Small intestine (tissue), 7 donors: ENCODE results near the gene EPHA6. TPM values are rescaled to one million over a fixed set of nuclear protein-coding genes. Genes with fewer than 3 reads are reported as not detected.

Source experiments
- DNase-seq, 2 donors: peaks; one replicate each; pipeline versions ENCODE4 v3.0.0 to v3.0.0-alpha.2; 2013
- FAIRE-seq: peaks from 2 replicates; lab custom pipeline; 2012; peaks lifted over from hg19 to GRCh38; lab: Jason Lieb, UNC
- H3K27ac ChIP-seq, 3 donors: one replicate each; pipeline ENCODE4 v1.5.1; 2013; ENCODE audit warnings: low read length in 2 of 3, mild to moderate bottlenecking in 2 of 3, control low read depth in 1 of 3, inconsistent platforms in 1 of 3, low read depth in 1 of 3, moderate library complexity in 1 of 3
- H3K27me3 ChIP-seq, 3 donors: one replicate each; pipeline ENCODE4 v1.6.1; 2013; ENCODE audit warnings: low read length in 3 of 3, inconsistent platforms in 1 of 3; ENCODE audit not compliant: control insufficient read depth in 3 of 3, insufficient read depth in 3 of 3
- H3K36me3 ChIP-seq, 3 donors: one replicate each; pipeline ENCODE4 v1.6.1; 2013; ENCODE audit warnings: low read length in 3 of 3, inconsistent platforms in 1 of 3, low read depth in 1 of 3, mild to moderate bottlenecking in 1 of 3, moderate library complexity in 1 of 3; ENCODE audit not compliant: control insufficient read depth in 3 of 3, insufficient read depth in 2 of 3
- H3K4me1 ChIP-seq, 3 donors: one replicate each; pipeline ENCODE4 v1.6.1; 2013; ENCODE audit warnings: low read length in 2 of 3, inconsistent platforms in 1 of 3, low read depth in 1 of 3, mild to moderate bottlenecking in 1 of 3, moderate library complexity in 1 of 3; ENCODE audit not compliant: control insufficient read depth in 3 of 3, insufficient read depth in 2 of 3
- H3K4me3 ChIP-seq, 3 donors: one replicate each; pipeline ENCODE4 v1.5.1; 2013; ENCODE audit warnings: low read length in 3 of 3, control low read depth in 1 of 3, inconsistent platforms in 1 of 3, low read depth in 1 of 3, mild to moderate bottlenecking in 1 of 3, moderate library complexity in 1 of 3
- H3K9me3 ChIP-seq, 2 donors: one replicate each; pipeline ENCODE4 v1.6.1; 2013; ENCODE audit warnings: low read depth in 1 of 2, low read length in 1 of 2; ENCODE audit not compliant: control insufficient read depth in 2 of 2, insufficient read depth in 1 of 2
- WGBS, 3 donors: extraction: QIAGEN DNeasy Blood & Tissue Kit; methylation state at CpG; one replicate each; pipeline ENCODE4 v1.1.7; 2013; 5-methylcytosine and 5-hydroxymethylcytosine counted together
- polyA plus RNA-seq, 4 donors: library from polyadenylated mRNA; stranded (reverse) in 3 of 4; unstranded in 1 of 4; fragments of 200-250 nt in 3 of 4; fragments of 120-200 nt in 1 of 4; gene quantifications; one replicate each; pipeline versions ENCODE4 v1.2.1 to v1.2.3, GENCODE V29; 2013
- donor health status: healthy with polysubstance abuse.
- donor health status: control.
- donor health status: control.
- donor health status: Bipolar disorder and iron deficiency.
- donor health status: healthy.

EPHA6 gene
- polyA plus RNA-seq, 4 donors: 0.03 to 0.78 TPM; not detected in 2

DNA sequence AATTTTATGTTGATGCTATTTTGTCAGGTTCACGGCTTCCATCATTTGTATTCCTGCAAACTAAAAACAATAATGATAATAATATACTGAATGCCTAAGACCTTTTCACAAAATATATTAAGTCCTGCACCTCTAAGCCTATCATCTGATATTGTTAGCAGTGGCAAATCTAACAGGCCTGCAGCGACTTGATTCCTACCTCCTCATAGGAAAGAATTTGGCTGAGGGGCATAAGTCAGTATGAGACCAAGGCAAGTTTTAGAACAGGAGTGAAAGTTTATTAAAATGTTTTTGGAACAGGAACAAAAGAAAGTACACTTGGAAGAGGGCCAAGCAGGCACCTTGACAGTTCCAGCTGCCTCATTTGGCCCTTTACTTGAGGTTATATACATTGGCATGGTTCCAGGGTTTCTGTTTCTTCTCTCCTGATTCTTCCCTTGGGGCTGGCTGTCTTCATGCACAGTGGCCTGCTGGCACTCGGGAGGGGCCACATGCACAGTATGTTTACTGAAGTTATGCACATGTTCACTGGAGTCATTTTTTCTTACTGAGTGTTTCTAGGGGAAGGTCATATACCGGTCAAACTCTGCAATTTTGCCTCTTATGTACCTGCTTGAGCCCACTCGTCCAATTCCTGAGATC lies 418.1 kb downstream of the EPHA6 start:
- Histone ChIP-seq H3K9me3 (no peaks in the 10 kb centered on the region), H3K4me1 (peaks cover 0 to 3% (median 0%) of the 10 kb centered on the region in 3 donors), H3K27ac (no peak overlapping the region), H3K4me3 (no peak overlapping the region), H3K36me3 (no peaks in the 10 kb centered on the region), H3K27me3 (no peaks in the 10 kb centered on the region)
- 27 to 56% (median 50%) methylated on average over 5 of the region's 5 CpGs for WGBS, 3 donors
- FAIRE-seq (no peak), DNase-seq (peak in 1 of 2 donors; percentile 14)

DNA sequence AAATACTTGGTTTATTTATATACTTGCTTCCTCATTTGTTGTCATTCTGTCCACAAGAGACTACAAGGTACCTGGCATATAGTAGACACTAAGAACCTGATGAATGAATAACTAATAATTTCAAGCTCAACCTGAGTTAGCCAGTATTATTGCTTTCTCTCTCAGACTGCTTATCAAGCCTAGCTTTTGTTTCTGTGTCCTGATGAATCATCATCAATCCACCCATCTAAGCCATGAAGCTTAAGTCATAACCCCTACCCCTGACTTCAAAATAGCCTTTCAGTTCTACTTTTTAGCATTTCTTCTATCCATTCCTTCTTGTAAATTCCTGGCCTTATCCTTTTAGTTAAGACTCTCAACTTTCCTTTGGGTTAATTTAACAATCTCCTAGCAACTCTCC lies 420.8 kb downstream of the EPHA6 start:
- Histone ChIP-seq H3K4me3 (no peak overlapping the region), H3K27ac (no peak overlapping the region), H3K27me3 (no peaks in the 10 kb centered on the region), H3K9me3 (no peaks in the 10 kb centered on the region), H3K36me3 (no peaks in the 10 kb centered on the region), H3K4me1 (peaks cover 0 to 3% (median 0%) of the 10 kb centered on the region in 3 donors)
- DNase-seq (no peak), FAIRE-seq (no peak)

DNA sequence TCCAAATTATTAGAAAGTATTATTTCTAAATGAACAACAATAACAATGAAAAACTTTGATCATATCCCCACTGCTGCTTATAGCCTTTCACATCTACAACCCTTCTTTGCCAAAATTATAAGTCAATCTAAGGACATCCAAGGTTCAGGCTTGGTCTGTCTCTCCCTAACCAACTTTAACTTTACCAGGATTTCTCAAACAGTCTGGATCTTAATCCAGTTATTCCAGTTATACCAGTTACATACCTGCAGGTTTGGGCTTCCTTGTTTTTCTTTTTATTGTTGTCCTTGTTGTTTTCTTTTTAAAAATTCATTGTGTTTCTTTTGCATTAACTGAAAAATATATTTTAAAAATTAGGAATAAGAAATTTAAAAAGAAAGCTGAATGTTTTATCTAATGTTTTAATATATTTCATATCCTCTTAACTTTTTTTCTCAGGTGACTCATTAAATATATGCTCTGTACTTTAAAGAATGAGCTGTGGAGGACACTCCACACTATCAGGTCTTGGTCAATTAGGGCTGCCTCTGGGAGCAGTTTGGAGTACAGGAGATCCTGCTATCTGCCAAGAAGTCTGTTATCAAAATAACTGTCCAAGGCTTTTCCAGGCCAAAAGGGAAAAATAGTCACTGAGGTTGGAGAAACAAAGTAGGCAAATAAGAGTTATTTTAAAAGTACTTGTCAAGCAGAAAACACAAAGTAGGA lies 421.4 kb downstream of the EPHA6 start:
- H3K27me3 ChIP-seq: no peaks in the 10 kb centered on the region
- H3K36me3 ChIP-seq: no peaks in the 10 kb centered on the region
- H3K9me3 ChIP-seq: no peaks in the 10 kb centered on the region
- no peak overlapping the region for H3K4me3 ChIP-seq
- DNase-seq (no peak), FAIRE-seq (no peak)
- H3K4me1 ChIP-seq: peaks cover 0 to 3% (median 0%) of the 10 kb centered on the region in 3 donors
- no peak overlapping the region for H3K27ac ChIP-seq

DNA sequence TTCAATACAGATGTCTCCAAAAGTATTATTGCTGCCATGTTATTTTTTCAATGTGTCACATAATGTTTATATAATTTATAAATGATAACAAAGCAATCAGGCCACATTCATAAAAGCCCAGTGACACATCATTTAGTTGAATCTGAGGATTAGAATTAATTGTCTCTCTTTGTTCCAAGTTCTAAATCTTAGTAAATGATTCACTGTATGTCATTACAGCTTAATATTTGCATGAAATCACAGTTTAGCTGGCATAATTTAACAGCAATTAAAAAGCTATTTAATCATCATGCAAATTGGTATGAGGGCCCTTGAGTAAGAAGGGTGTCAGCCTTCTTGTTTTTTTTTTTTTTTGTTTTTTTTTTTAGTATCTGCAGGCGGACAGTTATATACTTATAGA lies 427.0 kb downstream of the EPHA6 start:
- no peaks in the 10 kb centered on the region for H3K9me3 ChIP-seq
- 72 to 91% (median 83%) methylated on average over 1 of the region's 1 CpG for WGBS, 3 donors
- no peaks in the 10 kb centered on the region for H3K27me3 ChIP-seq
- no peak overlapping the region for H3K4me3 ChIP-seq
- no peaks in the 10 kb centered on the region for H3K36me3 ChIP-seq
- no peaks in the 10 kb centered on the region for H3K4me1 ChIP-seq
- FAIRE-seq: no peak
- DNase-seq: no peak
- no peak overlapping the region for H3K27ac ChIP-seq

DNA sequence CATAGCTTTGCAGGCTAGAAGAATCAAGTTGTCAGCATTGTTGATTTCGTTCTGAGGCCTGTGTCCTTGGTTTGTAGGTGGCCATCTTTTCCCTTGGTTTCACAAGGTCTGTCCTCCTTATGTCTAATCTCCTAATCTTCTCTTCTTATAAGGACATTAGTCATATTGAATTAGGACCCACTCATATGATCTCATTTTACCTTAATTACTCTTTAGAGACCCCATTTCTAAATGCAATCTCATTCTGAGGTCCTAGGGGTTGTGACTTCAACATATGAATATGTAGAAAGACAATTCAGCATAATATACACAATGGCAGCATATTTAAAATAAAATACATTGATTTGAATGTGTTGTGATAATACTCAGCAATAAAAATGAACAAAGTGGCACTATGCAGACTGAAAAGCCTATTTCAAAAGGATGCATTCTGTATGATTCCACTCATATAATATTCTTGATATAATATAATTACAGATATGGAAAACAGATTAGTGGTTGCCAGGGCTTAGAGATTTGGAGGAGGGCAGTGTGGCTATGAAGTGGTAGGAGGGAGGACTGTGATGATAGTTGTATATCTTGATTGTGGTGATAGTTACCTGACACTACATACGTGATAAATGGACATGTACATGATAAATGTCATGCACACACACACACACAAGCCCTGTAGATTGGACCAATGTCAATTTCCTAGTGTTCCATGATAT lies 431.0 kb downstream of the EPHA6 start:
- H3K4me3 ChIP-seq: no peak overlapping the region
- no peaks in the 10 kb centered on the region for H3K36me3 ChIP-seq
- H3K27me3 ChIP-seq: no peaks in the 10 kb centered on the region
- FAIRE-seq (no peak), DNase-seq (no peak)
- H3K4me1 ChIP-seq: no peaks in the 10 kb centered on the region
- WGBS, 3 donors: 66 to 70% (median 69%) methylated on average over 2 of the region's 2 CpGs
- H3K9me3 ChIP-seq: no peaks in the 10 kb centered on the region
- H3K27ac ChIP-seq: no peak overlapping the region

DNA sequence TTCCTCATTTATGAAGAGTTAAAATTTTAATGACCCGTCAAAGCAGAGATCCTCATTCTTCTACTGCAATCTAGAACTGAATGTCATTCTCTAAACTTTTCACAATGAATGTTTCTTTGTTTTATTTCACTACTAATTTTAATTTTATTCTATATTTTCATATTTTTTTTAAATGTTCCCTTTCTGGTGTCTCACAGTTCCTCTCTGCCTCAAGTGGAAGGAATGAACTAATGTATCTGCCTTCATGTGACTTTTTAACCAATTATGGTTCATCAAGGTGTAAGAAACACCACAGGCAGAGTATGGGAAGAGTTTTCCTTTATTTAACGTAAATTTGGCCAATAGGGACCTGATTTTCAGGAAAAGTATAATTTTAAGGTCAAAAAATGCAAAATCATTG lies 441.7 kb downstream of the EPHA6 start:
- no peak overlapping the region for H3K27ac ChIP-seq
- DNase-seq: no peak
- no peaks in the 10 kb centered on the region for H3K9me3 ChIP-seq
- no peak overlapping the region for H3K4me3 ChIP-seq
- WGBS, 3 donors: 51 to 67% (median 55%) methylated on average over 2 of the region's 2 CpGs
- no peak for FAIRE-seq
- H3K36me3 ChIP-seq: no peaks in the 10 kb centered on the region
- no peaks in the 10 kb centered on the region for H3K27me3 ChIP-seq
- H3K4me1 ChIP-seq: no peaks in the 10 kb centered on the region

DNA sequence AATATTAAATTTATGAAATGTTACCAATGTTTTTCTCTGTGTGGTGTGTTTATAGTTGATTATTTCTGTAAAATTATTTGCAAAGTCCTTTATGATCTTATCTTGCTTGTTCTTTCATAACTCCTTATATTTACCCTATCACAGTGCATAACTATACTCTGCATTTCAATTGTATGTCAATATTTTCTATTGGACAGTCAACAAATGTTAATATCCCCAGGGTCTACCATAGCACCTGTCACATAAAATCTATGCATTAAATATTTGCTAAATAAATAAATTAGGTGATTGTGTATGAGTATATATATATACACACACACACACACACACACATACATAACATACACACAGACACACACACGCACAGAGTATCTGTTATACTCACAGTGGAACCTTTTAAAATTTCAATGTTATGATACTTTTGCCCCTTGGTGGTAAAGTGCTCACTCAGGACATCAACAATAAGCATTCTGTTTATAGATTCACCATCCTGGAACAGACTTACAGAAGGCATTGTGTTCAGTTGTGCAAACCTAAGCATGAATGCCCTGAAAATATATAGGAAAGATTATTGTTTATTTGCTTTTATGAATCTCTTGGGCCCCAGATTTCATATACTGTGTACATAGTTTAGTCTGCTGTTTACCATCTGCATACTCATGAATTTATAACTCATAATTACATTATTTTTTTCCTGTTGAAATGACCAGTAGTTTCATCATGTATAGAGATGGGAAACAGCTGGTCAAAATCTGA lies 443.7 kb downstream of the EPHA6 start:
- Histone ChIP-seq H3K27ac (no peak overlapping the region), H3K27me3 (no peaks in the 10 kb centered on the region), H3K36me3 (no peaks in the 10 kb centered on the region), H3K9me3 (no peaks in the 10 kb centered on the region), H3K4me3 (no peak overlapping the region), H3K4me1 (no peaks in the 10 kb centered on the region)
- 65 to 74% (median 70%) methylated on average over 1 of the region's 1 CpG for WGBS, 3 donors
- FAIRE-seq (no peak), DNase-seq (no peak)

DNA sequence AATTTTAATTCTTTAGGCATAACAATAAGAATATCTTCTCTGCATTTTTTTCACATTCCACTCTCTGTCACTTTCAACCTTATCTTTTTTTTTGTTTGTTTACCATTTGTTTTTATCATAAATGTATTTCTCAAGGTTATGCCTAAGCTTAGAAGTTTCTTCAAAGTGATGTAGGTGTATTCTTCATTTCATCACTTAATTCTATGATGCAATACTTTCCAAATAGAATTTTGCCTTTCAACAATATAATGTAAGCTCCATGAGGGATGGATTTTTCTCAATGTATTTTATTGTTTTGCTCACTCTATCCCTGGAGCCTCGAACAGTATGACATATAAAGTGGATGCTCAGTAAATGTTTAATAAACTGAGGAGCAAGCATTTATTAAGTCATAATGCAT lies 444.9 kb downstream of the EPHA6 start:
- Histone ChIP-seq H3K4me3 (no peak overlapping the region), H3K36me3 (no peaks in the 10 kb centered on the region), H3K27ac (no peak overlapping the region), H3K9me3 (no peaks in the 10 kb centered on the region), H3K4me1 (no peaks in the 10 kb centered on the region), H3K27me3 (no peaks in the 10 kb centered on the region)
- 31 to 51% (median 33%) methylated on average over 1 of the region's 1 CpG for WGBS, 3 donors
- DNase-seq: no peak
- FAIRE-seq: no peak
